Measurements from ENCODE around the gene TANK. TPM values are rescaled to one million over a fixed set of nuclear protein-coding genes. Genes with fewer than 3 reads are reported as not detected.

Gene TANK
- polyA plus RNA-seq, 1 donor from 2014 or later: 58.1 TPM

- no peak overlapping the region for H3K9ac ChIP-seq (ENCODE audit: low read length)
Measured at GRCh38 chr2:161177969-161178368, 17.7 kb downstream of the TANK start.

GRCh38 chr2:161178756-161179155 is 18.5 kb downstream of the TANK start:
- Histone ChIP-seq H3K4me3 (ENCODE audit: low read length) (no peak overlapping the region), H3K9me2 (ENCODE audit: insufficient read depth, low read length) (no peaks in the 10 kb centered on the region), H4K20me1 (ENCODE audit: insufficient read depth) (no peaks in the 10 kb centered on the region)
- TF ChIP-seq EP300 (conservative IDR thresholded peaks at IDR 0.05; ENCODE audit: poor library complexity, severe bottlenecking): no peak
- TF ChIP-seq RAD21 (conservative IDR thresholded peaks at IDR 0.05): no peak
- no peak for TF ChIP-seq TAF1 (IDR thresholded peaks at IDR 0.05; ENCODE audit: low read depth)
- TF ChIP-seq REST (IDR thresholded peaks at IDR 0.05; ENCODE audit: borderline replicate concordance): no peak
- no peak for TF ChIP-seq POLR2AphosphoS5 (IDR thresholded peaks at IDR 0.05)
- no peak for TF ChIP-seq SMC3 (conservative IDR thresholded peaks at IDR 0.05; ENCODE audit: poor library complexity)
- no peak for TF ChIP-seq CTCF (IDR thresholded peaks at IDR 0.05; ENCODE audit: poor library complexity, severe bottlenecking)

More at GRCh38 chr2:161177969-161178368, 17.7 kb downstream of the TANK start:
- Histone ChIP-seq H4K20me1 (ENCODE audit: insufficient read depth) (no peaks in the 10 kb centered on the region), H3F3A (ENCODE audit: insufficient read depth, low read length, poor library complexity, severe bottlenecking) (no peaks in the 10 kb centered on the region), H3K27me3 (ENCODE audit: insufficient read depth, low read depth, low read length) (no peaks in the 10 kb centered on the region), H3K9me2 (ENCODE audit: insufficient read depth, low read length) (no peaks in the 10 kb centered on the region), H3K79me2 (replicated peaks; ENCODE audit: insufficient read depth, low read length) (no peaks in the 10 kb centered on the region), H3K27ac (ENCODE audit: low read length) (no peak overlapping the region), H2AFZ (ENCODE audit: low read depth, low read length) (no peak overlapping the region), H3K36me3 (ENCODE audit: insufficient read depth, low read length) (no peaks in the 10 kb centered on the region), H3K4me2 (ENCODE audit: low read length) (no peak overlapping the region), H3K9me3 (ENCODE audit: low read length) (no peaks in the 10 kb centered on the region), H3K4me3 (ENCODE audit: low read length) (no peak overlapping the region)
- no peak for TF ChIP-seq REST (IDR thresholded peaks at IDR 0.05; ENCODE audit: borderline replicate concordance)
- no peak for TF ChIP-seq POLR2AphosphoS5 (IDR thresholded peaks at IDR 0.05)
- no peak for TF ChIP-seq EP300 (conservative IDR thresholded peaks at IDR 0.05; ENCODE audit: poor library complexity, severe bottlenecking)
- no peak for TF ChIP-seq TAF1 (IDR thresholded peaks at IDR 0.05; ENCODE audit: low read depth)
- TF ChIP-seq CTCF (IDR thresholded peaks at IDR 0.05; ENCODE audit: poor library complexity, severe bottlenecking): no peak
- no peak for TF ChIP-seq SMC3 (conservative IDR thresholded peaks at IDR 0.05; ENCODE audit: poor library complexity)
- no peak for TF ChIP-seq MXI1 (conservative IDR thresholded peaks at IDR 0.05; ENCODE audit: poor library complexity, severe bottlenecking)
- no peak for TF ChIP-seq RAD21 (conservative IDR thresholded peaks at IDR 0.05)
- TF ChIP-seq EZH2 (IDR thresholded peaks at IDR 0.05; ENCODE audit: borderline replicate concordance, insufficient read depth, low read length, poor library complexity, severe bottlenecking): no peak

More at GRCh38 chr2:161178756-161179155, 18.5 kb downstream of the TANK start:
- Histone ChIP-seq H3K36me3 (ENCODE audit: insufficient read depth, low read length) (no peaks in the 10 kb centered on the region), H3K79me2 (replicated peaks; ENCODE audit: insufficient read depth, low read length) (no peaks in the 10 kb centered on the region), H3K4me2 (ENCODE audit: low read length) (no peak overlapping the region), H3K9me3 (ENCODE audit: low read length) (no peaks in the 10 kb centered on the region), H3F3A (ENCODE audit: insufficient read depth, low read length, poor library complexity, severe bottlenecking) (no peaks in the 10 kb centered on the region), H3K27ac (ENCODE audit: low read length) (no peak overlapping the region), H2AFZ (ENCODE audit: low read depth, low read length) (no peak overlapping the region), H3K27me3 (ENCODE audit: insufficient read depth, low read depth, low read length) (no peaks in the 10 kb centered on the region), H3K9ac (ENCODE audit: low read length) (no peak overlapping the region)
